Colonic mucosa (tissue), 4 donors: ENCODE data around the gene DMXL1. TPM values are rescaled to one million over a fixed set of nuclear protein-coding genes. Genes with fewer than 3 reads are reported as not detected.

ENCODE experiments used
- DNase-seq: peaks from one replicate; pipeline ENCODE4 v3.0.0-alpha.2; 2020
- H3K27ac ChIP-seq: fragments of 200-600 bp; one replicate; pipeline ENCODE4 v1.8.0; 2021
- H3K27me3 ChIP-seq: fragments of 200-600 bp; one replicate; pipeline ENCODE4 v1.8.0; 2021
- H3K36me3 ChIP-seq: fragments of 200-600 bp; one replicate; pipeline ENCODE4 v1.8.0; 2021
- H3K4me1 ChIP-seq: fragments of 200-600 bp; one replicate; pipeline ENCODE4 v1.8.0; 2021; ENCODE audit warnings: mild to moderate bottlenecking
- H3K4me3 ChIP-seq: fragments of 200-600 bp; one replicate; pipeline ENCODE4 v1.8.0; 2021
- H3K9ac ChIP-seq, 2 donors: one replicate each; pipeline ENCODE4 v1.7.0; 2013; ENCODE audit warnings: control low read depth in 2 of 2, low read depth in 2 of 2, low read length in 2 of 2
- H3K9me3 ChIP-seq: fragments of 200-600 bp; one replicate; pipeline ENCODE4 v1.8.0; 2021
- intact Hi-C: fragments of 100-400 bp; cut with DNase I; formaldehyde crosslinking; loops from one replicate; pipeline ENCODE4 v1.14.1; 2022
- total RNA-seq, 2 donors: library from RNA; stranded (reverse); fragmentation: NEBNext Ultra II Directional in 1 of 2; extraction: Animal tissue kit (Norgen Biotek cat#: 25700) in 1 of 2; gene quantifications; one replicate each; pipeline ENCODE4 v1.2.1, GENCODE V29; 2021
- TF ChIP-seq, protein P1 (sequence below): fragments of 200-600 bp; IDR thresholded peaks from one replicate; pipeline ENCODE4 v1.8.0; 2022; ENCODE audit warnings: antibody characterized with exemption, mild to moderate bottlenecking
- donor health status: healthy.
- donor health status: DM: no; HTN: no; CAD: no.
- donor health status: DM: no; HTN: no; CAD: no.

The DMXL1 gene
- total RNA-seq, 2 donors from 2014 or later: 28.7 to 38.3 TPM

DNA sequence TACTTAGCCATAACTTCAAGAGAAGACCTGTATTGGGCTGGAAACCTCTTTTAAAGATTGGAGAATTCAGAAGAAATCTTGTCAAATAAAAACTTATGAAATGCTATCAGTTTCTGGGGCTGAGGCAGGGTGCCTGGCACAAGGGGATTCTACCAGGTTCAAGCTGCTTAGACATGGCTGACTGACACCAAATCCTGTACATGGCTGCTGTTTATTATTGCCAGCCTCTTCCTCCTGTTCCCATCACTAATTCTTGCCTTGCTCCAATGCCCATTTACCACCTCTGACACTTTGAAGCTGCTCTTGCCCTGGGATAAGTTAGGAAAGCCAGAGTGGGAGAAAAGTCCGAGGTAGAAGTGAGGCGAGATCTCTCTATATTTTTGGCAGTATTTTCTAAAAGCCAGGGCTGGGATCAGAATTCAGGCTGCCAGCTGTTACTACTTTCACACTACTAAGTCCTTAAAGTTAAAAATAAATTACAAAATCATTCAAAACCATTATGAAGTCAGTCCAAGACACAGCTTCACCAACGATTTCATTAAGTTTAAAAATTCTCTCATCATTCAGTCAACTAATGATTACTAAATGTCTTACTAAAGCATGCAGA lies 218.7 kb downstream of the DMXL1 start:
- no peaks in the 10 kb centered on the region for H3K27me3 ChIP-seq
- no peaks in the 10 kb centered on the region for H3K9me3 ChIP-seq
- TF ChIP-seq, protein P1, sequence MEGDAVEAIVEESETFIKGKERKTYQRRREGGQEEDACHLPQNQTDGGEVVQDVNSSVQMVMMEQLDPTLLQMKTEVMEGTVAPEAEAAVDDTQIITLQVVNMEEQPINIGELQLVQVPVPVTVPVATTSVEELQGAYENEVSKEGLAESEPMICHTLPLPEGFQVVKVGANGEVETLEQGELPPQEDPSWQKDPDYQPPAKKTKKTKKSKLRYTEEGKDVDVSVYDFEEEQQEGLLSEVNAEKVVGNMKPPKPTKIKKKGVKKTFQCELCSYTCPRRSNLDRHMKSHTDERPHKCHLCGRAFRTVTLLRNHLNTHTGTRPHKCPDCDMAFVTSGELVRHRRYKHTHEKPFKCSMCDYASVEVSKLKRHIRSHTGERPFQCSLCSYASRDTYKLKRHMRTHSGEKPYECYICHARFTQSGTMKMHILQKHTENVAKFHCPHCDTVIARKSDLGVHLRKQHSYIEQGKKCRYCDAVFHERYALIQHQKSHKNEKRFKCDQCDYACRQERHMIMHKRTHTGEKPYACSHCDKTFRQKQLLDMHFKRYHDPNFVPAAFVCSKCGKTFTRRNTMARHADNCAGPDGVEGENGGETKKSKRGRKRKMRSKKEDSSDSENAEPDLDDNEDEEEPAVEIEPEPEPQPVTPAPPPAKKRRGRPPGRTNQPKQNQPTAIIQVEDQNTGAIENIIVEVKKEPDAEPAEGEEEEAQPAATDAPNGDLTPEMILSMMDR: no peak
- no peak for DNase-seq
- intact Hi-C loops: no loop called here
- H3K4me1 ChIP-seq: peaks cover 8% of the 10 kb centered on the region
- H3K27ac ChIP-seq: no peak overlapping the region
- no peak overlapping the region for H3K4me3 ChIP-seq
- H3K9ac ChIP-seq: no peak overlapping the region
- no peaks in the 10 kb centered on the region for H3K36me3 ChIP-seq

DNA sequence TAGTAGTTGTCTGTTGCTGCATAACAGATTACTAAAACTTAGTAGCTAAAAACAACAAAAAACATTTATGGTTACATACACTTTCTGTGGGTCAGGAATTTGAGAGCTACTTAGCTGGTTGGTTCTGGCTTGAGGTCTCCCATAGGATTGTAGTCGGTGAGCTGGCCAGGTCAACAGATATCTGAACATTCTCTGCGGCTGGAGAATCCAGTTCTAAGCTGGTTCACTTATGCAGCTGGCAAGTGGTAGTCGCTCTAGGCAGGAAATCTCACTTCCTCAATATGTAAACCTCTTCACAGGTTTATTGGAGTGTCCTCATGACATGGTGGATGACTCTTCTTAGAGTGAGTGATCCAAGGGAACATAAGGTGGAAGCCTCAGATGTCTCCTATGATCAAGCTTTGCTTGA lies 219.3 kb downstream of the DMXL1 start:
- no peak overlapping the region for H3K4me3 ChIP-seq
- H3K27me3 ChIP-seq: no peaks in the 10 kb centered on the region
- no peaks in the 10 kb centered on the region for H3K36me3 ChIP-seq
- no peak overlapping the region for H3K9ac ChIP-seq
- H3K4me1 ChIP-seq: peaks cover 8% of the 10 kb centered on the region
- no peak overlapping the region for H3K27ac ChIP-seq
- TF ChIP-seq, protein P1: no peak
- intact Hi-C loops: no loop called here
- DNase-seq: no peak
- no peaks in the 10 kb centered on the region for H3K9me3 ChIP-seq

DNA sequence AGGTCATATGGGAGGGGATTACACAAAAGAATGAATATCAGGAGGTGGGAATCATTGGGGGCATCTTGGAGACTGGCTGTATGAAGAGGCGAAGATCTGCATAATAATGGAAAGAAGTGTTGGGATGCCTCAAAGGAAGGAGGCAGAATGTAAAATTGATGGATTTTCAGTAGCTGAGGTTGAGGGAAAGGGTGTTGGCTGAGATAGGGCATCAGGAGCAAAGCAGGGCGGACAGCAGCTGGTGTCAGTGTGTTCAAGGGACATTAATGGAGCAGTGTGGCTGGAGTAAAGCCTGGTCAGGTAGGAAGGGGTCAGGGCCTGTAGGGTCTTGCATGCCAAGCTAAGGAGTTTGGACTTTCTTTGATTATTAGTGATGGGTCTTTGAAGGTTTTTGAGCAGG lies 219.7 kb downstream of the DMXL1 start:
- H3K36me3 ChIP-seq: no peaks in the 10 kb centered on the region
- H3K27me3 ChIP-seq: no peaks in the 10 kb centered on the region
- TF ChIP-seq, protein P1: no peak
- no peak overlapping the region for H3K4me3 ChIP-seq
- intact Hi-C loops: no loop called here
- no peak overlapping the region for H3K9ac ChIP-seq
- DNase-seq: no peak
- peaks cover 8% of the 10 kb centered on the region for H3K4me1 ChIP-seq
- no peaks in the 10 kb centered on the region for H3K9me3 ChIP-seq
- H3K27ac ChIP-seq: no peak overlapping the region

DNA sequence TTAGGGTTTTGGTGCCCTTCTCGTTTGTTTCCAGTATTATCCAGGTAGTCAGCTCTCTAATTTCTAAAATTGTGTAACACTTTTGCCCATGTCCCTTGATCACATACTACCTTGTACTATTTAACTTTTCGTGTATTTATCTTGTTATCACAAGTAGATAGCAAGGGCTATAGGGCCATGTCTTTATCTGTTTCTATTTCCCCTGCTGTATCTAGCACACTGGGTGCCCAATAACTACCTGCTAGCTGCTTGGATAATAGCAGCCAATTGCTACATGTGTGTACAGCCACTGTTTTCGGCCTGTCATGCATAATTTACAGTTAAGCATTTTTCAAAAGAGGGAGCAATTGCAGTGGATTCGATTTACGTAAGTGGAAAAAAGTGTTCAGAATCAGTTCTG lies 220.2 kb downstream of the DMXL1 start:
- Histone ChIP-seq H3K9me3 (no peaks in the 10 kb centered on the region), H3K27me3 (no peaks in the 10 kb centered on the region), H3K27ac (no peak overlapping the region), H3K4me3 (no peak overlapping the region), H3K9ac (no peak overlapping the region), H3K36me3 (no peaks in the 10 kb centered on the region), H3K4me1 (peaks cover 8% of the 10 kb centered on the region)
- TF ChIP-seq, protein P1: no peak
- intact Hi-C loops: no loop called here
- no peak for DNase-seq

DNA sequence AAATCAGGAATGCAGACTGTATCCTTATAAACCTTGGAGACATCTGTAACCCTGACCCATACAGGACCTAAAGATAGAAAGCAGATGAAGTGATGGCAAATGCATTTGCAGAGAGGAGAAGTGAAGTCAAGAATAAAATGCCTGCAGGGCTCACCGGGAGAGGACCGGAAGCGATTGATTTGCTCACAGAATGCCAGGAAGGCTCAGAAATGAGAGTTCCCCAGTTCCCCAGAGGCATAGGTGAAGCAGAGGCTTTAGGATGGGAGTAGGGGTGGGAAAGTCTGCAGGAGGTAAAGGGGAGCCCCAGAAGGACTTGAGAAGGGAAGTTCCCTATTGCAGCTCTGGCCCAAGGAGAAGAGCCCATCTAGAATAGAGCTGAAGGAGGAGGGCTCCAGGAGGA lies 221.0 kb downstream of the DMXL1 start:
- no peaks in the 10 kb centered on the region for H3K9me3 ChIP-seq
- H3K27ac ChIP-seq: no peak overlapping the region
- H3K4me3 ChIP-seq: no peak overlapping the region
- H3K4me1 ChIP-seq: peaks cover 8% of the 10 kb centered on the region
- DNase-seq: no peak
- intact Hi-C loops: no loop called here
- no peaks in the 10 kb centered on the region for H3K36me3 ChIP-seq
- no peaks in the 10 kb centered on the region for H3K27me3 ChIP-seq
- H3K9ac ChIP-seq: no peak overlapping the region
- TF ChIP-seq, protein P1: no peak
